ENCODE results near the gene WNT7A.

- no peak for TF ChIP-seq CTCF (conservative IDR thresholded peaks at IDR 0.05; ENCODE audit: low read length)
- no peak for TF ChIP-seq EZH2phosphoT487 (IDR thresholded peaks at IDR 0.05; ENCODE audit: borderline replicate concordance)
Observed at GRCh38 chr3:13898346-13898745, 18.5 kb upstream of the WNT7A start.
